Measurements from ENCODE around the gene CCSAP.

The CCSAP gene

GRCh38 chr1:229286099-229286766 lies 56.6 kb downstream of the CCSAP start:
- DNase-seq (ENCODE audit: low spot score), result no peak

GRCh38 chr1:229285440-229285839 lies 57.4 kb downstream of the CCSAP start:
- no peak for DNase-seq (ENCODE audit: low spot score)

GRCh38 chr1:229284887-229285286 lies 58.0 kb downstream of the CCSAP start:
- DNase-seq (ENCODE audit: low spot score), result no peak

GRCh38 chr1:229283183-229283611 lies 59.6 kb downstream of the CCSAP start:
- no peak for DNase-seq (ENCODE audit: low spot score)

- DNase-seq (ENCODE audit: low spot score), result no peak
These were observed 60.5 kb downstream of the CCSAP start for GRCh38 chr1:229282295-229282823.

- DNase-seq (ENCODE audit: low spot score), result no peak
These were observed 61.4 kb downstream of the CCSAP start for GRCh38 chr1:229281339-229281926.

- no peak for DNase-seq (ENCODE audit: low spot score)
These were observed 61.9 kb downstream of the CCSAP start for GRCh38 chr1:229280921-229281320.

GRCh38 chr1:229280037-229280828 lies 62.6 kb downstream of the CCSAP start:
- DNase-seq (ENCODE audit: low spot score), result no peak

- DNase-seq (ENCODE audit: low spot score), result no peak
These were observed 63.6 kb downstream of the CCSAP start for GRCh38 chr1:229279242-229279641.

GRCh38 chr1:229278120-229278741 lies 64.6 kb downstream of the CCSAP start:
- DNase-seq (ENCODE audit: low spot score), result no peak

- no peak for DNase-seq (ENCODE audit: low spot score)
These were observed 67.8 kb downstream of the CCSAP start for GRCh38 chr1:229275005-229275404.

GRCh38 chr1:229273507-229274232 lies 69.2 kb downstream of the CCSAP start:
- DNase-seq (ENCODE audit: low spot score), result no peak

GRCh38 chr1:229272164-229273158 lies 70.4 kb downstream of the CCSAP start:
- no peak for DNase-seq (ENCODE audit: low spot score)

GRCh38 chr1:229271448-229272159 lies 71.2 kb downstream of the CCSAP start:
- peak; percentile 39 for DNase-seq (ENCODE audit: low spot score)
